EL (cell line): Measurements from ENCODE around the gene DNAH14.
"Not testable (repeated sequence)": the region's sequence is repeated elsewhere in the genome, so short reads cannot be mapped to it uniquely, and the experiment has no call there.

ENCODE experiments used
- DNase-seq: peaks from one replicate; pipeline ENCODE4 v3.0.0-alpha.2; 2016

The DNAH14 gene

DNA sequence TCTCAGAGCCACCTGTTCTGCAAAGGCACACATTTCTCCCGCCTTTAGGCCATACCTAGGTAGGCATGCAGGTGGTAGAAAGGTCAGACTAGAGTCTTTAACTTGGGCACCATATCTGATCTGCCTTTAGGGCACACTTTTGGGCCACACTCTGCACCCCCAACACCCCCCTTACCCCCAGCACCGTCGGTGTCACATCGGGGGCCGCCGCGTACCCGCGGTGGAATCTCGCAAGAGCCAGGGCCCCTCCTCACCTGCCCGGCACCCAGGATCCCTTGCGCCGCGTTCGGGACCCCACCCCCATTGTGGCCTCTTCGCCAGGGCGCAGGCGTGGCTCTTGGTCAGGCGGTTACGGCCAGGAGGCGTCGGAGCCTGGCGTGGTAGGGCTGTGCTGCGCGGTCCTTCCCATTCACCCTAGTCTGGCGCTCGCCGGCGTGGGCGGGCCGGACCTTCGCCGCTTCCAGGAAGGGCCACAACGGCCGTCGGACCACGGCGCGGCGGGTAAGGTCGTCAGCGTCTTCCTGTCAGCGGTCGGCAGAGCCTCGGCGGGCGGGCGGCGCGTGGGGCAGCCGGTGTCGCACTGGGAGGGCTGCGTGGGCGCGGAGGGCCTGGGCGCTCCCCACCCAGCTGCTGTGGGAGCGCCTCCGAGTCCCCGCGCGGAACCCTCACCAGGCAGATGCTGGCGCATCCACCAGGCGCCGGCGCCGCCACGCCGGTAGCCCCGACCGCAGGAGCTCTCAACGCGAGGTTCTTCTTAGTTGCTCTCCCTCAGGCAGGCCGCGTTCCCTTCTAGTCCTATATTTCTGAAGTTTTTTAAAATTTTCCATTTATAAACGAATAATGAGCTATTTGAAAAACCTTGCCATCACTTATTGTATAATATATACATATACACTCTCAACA is at the start of gene DNAH14:
Gene DNAH14, plus strand, starts transcription at position 341 of the 903 bp plus-strand sequence. CDS start 23,028 bp downstream, outside the sequence.
- peak; percentile 84 for DNase-seq

DNA sequence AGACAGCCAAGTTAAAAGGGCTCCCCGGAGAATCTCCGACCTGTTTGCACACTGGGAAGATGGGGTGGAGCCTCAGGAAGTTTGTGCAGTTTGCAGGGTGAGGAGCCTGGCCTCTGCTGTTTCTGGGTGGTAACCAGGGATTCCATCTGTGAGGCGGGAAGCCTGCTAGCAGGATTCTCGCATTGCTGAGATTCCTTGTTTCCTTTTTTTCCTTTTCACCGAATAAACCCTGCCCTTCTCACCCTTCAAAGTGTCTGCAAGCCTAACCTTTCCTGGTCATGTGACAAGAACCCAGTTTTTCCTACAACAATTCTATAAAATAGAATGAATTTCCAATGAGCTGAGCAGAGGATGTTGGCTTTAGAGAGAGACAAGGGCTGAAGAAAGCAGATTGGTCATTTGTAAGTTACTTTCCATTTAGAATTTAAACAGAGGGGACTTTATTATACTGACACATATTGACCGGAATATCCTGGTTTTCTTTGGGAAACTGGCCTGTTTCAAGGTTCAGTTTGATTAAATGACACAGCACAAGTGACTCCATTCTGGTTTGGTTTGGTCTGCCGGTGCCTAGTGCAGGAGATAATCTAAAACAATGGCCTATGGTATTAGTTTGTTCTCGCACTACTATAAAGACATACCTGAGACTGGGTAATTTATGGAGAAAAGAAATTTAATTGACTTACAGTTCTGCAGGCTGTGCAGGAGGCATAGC is 48.7 kb upstream of the DNAH14 start:
- peak; percentile 23 for DNase-seq

DNA sequence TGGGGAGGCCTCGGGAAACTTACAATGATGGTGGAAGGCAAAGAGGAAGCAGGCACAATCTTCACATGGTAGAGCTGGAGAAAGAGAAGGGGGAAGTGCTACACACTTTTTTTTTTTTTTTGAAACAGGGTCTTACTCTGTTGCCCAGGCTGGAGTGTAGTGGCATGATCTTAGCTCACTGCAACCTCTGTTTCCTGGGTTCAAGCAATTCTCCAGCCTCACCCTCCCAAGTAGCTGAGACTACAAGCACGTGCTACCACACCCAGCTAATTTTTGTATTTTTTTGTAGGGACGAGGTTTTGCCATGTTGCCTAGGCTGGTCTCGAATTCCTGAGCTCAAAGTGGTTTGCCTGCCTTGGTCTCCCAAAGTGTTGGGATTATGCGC is 48.2 kb upstream of the DNAH14 start:
- DNase-seq: not testable (repeated sequence)

DNA sequence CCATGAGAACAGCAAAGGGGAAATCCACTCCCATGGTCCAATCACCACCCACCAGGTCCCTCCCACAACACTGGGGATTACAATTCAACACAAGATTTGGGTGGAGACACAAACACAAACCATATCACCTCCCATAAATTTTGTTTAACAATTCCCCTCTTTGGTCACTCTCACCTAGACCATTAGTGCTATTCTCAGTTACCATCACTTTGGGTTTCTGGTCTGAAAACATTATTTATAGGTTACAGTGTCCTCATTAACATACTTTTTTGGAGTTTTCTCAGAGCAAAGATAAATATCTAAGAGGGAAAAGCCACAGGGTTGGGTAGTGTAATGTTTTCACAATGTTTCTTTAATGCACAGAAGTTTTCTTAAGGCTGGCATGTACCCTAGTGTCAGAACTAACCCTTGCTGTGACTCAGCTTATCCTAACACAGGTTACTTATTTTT is 47.7 kb upstream of the DNAH14 start:
- DNase-seq: no peak

DNA sequence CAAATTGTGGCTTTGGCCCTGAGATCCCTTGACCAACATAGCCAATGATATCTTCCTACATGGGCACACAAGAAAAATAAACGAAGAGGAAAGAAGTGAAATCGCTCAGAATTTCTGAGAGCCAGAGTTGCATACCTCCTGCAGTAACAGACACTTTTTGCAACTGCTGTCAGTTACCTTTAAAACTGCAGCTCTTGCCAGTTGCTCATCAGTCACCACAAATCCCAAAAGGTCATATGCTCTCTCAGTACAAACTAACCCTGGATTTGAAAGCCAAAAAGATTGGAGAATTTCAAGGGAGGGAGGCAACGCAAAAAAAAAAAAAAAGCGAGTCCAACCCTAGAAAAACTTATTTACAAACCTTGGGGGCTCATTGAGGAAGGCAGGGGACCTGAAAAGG is 47.2 kb upstream of the DNAH14 start:
- DNase-seq: no peak

DNA sequence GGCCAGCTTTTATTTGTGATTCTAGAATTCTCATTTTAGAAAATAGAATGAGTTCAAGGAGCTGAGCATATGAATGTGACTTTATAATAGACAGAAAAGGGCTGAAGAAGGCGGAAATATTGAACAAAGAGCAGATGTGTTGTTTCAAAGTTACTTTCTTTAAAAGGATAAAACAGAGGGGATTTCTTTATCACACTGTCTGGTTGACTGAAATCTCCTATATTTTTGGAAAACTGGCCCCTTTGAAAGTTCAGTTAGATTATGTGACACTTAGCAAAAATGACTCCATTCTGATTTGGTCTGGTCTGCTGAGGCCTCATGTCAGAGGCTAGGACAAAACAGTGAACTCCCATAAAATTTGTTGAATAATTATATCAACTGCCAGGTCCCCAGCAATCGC is 46.4 kb upstream of the DNAH14 start:
- DNase-seq: no peak

DNA sequence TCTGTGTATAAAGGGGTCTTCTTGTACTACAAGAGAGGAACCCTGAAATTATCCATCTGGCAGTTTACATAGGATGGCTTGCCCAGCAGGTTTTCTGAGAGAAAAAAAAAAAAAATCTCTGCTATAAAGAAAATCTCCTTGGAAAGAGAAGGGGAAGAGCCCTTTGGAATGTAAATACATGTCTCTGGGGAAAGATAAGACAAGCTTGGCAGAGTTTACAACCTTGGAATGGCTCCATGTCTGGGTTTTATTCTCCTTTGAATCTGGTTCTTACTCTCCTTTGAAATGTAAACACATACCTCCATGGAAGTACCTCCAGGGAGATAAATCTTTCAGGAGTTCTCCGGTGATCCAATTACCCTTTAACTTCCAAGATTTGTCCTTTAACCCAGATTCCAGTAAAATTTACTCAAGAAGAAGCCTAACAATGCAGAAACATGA is 45.1 kb upstream of the DNAH14 start:
- peak; percentile 27 for DNase-seq

DNA sequence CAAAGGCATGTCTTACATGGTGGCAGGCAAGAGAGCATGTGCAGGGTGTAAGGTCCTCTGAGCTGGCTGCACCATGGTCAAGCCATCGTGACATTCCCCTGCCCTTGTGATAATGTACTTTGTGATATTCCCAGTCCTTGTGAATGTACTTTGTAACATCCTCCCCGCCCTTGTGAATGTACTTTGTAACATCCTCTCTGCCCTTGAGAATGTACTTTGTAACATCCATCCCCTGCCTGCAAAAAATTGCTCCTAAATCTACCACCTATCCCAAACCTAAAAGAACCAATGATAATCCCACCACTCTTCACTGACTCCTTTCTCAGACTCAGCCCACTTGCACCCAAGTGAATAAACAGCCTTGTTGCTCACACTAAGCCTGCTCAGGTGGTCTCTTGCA is 44.1 kb upstream of the DNAH14 start:
- not testable (repeated sequence) for DNase-seq

DNA sequence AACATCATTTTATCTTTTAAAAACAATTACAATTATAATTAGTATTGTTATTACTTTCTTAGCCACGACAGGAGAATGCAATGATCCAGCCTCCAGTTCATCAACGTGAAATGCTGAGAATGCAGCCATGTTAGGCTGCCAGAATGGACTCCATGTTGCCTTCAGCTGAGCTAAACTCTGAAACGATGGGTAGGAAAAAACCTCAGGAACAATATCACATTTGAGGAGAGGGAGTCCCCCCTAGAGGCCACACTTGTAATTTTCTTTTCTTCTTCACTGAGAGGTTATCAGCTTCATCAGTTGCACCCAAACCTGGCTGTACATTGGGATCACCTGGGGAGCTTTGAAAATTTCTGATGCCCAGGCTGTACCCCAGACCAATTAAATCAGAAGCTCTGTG is 34.6 kb upstream of the DNAH14 start:
- peak; percentile 17 for DNase-seq

DNA sequence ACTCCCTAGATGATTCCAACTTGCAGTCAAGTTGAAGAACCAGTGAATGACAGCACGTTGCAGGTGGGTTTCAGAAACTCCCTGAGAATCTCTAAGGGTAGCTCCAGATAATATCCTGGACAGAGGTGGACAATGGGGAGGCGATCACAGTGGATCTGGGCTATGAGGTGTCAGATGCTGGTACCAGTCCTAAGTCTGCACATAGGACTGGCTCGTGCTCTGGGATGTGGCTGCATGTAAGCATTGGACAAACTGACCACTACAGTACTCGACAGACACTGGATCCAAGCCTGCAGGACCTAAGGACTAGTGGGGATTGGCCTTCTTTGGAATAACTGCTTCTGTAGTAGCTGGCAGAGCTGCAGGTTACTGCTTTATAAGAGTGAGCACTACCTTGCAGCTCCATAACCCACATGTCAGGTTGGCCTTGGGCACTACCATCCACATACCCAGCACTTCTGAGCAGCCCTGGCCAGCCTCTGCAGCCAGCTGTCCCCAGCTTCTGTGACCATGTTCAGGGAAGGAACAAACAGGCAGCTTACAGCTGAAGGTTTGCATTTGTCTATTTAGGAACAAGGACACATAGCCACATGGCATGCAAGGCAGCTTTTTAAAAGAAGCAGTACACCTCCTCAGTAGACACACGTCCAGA is 33.2 kb upstream of the DNAH14 start:
- DNase-seq: no peak

DNA sequence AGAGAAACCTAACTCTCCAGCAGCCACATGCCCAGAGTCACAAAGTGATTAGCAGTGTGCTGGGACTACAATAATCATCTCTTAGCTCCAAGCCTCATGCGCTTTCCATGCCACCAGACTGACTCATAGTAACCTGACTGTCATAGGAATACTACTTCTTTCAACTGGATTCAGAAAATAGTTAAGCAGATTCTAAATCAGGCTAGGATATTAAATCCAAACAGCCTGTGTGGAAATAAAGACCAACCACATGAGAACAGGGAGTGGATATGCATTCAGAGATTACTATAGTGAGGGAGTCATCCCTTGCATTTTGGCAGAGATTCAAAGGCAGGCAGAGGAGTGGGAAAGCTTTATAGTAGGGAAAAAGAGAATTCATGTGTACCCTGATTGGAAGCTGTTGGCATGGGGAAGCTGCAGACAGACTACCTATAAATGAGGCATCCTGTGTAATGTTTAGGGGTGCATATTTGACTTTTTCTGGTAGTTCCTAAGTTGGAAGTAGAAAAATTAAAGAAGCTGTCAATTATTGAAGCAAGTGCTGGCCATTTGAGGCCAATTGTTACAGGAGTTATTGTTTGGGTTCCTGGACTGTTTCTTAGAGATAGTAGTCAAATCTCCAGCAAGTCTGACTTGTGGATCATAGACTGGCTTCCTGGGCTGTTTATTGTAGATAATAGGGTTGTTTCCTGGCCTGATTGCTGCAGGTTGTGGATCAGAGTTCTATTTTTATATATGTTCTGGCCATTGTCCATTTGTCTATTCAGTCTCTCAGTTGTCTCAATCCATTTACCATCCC is 31.7 kb upstream of the DNAH14 start:
- no peak for DNase-seq

DNA sequence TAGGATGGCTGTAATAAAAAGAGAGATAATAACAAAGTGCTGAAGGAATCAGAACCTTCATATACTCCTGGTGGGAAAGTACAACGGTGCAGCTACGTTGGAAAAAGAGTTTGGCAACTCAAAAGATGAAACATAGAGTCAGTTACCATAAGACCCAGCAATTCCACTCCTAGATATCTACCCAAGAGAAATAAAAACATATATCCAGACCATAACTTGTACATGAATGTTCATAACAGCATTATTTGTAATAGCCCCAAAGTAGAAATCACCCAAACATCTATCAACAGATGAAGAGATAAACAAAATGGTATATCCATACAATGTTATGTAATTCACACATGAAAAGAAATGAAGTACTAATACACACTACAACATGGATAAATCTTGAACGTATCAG is 30.5 kb upstream of the DNAH14 start:
- no peak for DNase-seq

DNA sequence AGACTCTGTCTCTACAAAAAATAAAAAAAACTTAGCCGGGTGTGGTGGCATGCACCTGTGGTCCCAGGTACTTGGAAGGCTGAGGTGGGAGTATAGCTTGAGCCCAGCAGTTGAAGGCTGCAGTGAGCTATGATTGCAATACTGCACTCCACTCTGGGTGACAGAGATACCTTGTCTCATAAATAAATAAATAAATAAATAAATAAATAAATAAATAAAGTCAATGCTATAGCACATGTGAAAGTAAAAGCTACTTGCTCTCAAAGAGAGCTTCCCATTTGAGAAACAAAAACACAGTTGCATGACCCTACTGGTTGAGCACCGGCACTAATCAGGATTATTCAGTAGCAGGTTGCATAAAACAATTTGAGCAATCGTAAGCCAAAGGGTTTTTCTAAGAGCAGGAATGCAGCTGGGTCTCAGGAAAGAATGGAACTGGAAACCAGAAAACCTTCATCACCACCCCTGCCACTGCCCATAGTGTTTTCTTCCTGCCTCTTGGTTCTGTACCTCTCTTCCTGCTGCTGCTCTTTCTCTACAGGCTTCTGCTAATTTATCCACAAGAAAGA is 29.3 kb upstream of the DNAH14 start:
- no peak for DNase-seq

DNA sequence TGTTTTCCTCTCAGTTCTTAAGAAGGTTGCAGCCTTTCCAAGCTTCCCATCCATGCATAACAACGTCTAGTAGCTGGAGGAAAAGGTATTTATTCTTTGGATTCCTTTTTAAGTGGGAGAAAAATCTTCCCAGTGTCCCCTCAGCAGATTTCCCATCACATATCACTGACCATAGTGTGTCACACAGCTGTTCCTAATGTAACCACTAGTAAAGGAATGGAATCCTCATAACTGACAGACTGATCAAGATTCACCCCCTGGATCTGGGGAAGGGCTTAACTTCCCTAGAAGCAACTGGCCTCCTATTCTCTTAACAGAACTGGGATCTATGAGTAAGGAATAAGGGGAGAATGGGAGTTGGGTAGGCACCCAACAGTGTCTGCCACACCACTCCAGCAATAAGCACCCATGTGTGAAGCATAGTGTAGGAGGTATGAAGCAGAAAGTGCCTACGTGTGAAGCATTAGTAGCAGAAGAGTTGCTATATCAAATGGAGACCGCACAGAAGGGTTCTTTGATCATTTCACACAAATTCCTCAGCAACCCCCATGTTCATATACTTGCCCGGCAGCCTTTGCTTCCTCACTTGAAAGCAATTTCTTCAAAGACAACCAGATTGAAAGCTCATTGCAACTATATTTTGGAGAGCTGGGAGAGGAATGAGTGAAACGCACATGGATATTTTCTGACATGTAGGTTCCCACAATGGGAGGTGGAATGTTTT is 28.2 kb upstream of the DNAH14 start:
- no peak for DNase-seq

DNA sequence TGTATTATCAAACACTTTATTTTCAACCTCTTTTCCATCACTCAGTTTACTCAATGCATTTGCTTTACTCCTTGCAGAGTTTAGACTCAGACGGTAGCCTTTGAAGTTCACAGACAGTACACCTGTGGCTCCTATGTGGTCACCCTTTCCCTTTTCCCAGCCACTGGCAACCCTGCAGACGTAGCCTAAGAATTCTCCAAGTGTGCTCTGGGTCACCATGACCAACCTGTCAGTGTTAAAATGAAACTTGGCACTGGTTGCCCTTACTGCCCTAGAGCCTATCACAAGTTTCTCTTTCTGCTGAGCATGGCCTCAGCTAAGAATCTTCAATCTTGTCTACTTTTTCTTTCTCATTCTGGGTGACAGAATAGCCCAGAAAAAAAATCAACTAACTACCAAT is 25.5 kb upstream of the DNAH14 start:
- no peak for DNase-seq

DNA sequence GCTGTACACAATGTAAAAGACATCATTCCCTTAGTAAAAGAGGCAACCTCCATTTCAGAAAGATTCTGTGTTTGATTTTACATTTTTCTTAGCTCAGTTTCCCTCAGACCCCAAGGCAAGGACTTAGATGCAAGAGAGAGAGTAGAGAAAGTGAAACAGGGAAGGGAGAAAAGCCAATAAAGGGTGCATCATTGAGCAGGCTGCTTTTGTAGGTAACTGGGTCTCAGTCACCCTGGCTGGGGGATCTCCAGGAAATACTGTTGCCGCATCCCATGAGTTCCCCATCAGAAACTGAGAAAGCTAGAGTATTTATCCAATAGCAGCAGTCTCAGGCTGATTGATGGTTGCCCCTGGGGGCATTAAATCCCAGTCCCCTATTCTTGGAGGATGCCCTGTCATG is 23.1 kb upstream of the DNAH14 start:
- no peak for DNase-seq

DNA sequence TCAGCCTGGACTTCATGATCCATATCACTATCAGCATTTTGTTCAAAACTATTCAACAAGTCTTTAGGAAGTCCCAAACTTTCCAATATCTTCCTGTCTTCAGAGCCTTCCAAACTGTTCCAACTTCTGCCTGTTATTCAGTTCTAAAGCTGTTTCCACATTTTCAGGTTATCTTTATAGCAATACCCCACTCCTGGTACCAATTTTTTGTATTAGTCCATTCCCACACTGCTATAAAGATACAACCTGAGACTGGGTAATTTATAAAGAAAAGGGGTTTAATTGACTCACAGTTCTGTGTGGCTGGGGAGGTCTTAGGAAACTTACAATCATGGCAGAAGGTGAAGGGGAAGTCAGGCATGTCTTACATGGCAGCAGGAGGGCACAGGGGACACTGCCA is 18.3 kb upstream of the DNAH14 start:
- no peak for DNase-seq

DNA sequence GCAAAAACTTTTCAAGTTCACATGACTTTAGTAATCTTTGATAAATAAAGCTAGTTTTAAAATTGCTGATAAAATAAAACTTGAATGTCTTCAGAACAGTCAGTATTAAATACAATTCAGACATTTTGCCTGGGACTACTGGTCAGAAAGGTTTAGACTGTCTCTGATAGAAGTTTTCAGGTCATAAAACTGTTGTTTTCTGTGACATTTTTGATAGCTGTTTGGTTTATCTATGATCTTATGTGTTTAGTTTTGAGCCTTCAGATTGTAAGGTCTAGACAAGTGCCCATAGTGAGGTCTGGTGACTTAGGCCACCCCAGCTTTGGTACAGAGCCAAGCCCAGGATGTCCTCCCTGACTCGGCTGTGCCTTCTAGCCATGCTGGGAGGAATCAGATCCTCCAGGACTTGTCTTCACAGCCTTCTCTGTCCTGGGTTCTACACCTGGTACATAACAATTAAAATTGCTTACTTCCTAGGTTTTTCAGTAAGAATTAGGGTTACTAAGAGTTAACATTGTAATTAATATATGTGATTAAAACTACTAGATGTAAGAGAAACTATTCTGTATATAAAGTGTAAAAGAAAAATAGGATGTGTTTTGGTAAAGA is 15.1 kb upstream of the DNAH14 start:
- DNase-seq: no peak

DNA sequence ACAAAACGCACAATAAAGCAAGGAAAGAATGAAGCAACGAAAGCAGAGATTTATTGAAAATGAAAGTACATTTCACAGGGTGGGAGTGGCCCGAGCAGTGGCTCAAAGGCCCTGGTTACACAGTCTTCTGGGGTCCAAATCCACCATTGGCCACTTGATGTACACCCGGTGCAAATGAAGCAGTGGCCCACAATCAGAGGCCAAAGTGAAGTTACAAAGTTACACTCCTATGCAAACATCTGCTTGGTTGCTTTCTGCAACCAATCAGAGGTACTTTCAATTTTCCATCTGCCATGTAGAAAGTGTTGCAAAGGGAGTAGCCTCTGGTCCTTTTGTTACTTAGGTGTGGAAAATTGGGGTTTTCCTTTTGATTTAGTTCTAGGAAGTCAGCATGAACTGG is 10.0 kb upstream of the DNAH14 start:
- DNase-seq: no peak

DNA sequence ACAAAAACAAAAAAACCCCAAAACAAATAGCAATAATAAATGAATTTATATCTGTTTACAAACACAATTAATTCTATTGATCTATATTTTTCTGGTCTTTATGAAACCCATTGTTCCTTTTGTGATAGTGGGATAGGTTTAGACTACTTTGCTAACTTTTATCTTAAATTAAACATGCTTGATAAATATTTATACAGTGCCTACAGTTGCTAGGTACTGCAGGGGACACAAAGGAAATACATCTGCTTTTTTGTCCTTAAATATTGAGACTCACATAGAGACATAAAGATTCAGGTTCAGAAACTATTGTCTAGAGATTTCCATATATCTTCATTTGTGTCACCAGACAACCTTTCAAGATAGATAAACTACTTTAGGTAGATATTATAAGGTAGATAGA is 8.5 kb upstream of the DNAH14 start:
- DNase-seq: no peak

DNA sequence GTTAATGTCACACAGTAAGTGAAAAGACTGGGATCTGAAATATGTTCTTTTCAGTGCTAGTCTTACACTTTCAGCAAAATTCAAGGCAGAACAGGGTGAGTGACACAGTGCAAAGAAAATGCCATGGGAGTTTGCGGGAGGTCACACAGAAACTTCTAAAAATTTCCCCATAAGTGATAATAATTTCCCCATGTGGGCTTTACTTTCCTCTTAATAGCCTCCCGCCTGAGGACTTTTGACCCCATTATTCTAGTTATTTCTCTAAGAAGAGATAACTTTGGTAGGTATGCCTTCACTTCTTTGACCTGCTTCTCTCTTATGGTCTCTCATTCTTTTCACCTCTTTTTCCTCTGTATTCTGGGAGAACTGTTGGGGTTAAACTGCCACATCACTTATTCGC is 8.1 kb upstream of the DNAH14 start:
- no peak for DNase-seq
